Lower leg skin (tissue), 4 donors: ENCODE measurements around the gene BLOC1S4. TPM values are rescaled to one million over a fixed set of nuclear protein-coding genes. Genes with fewer than 3 reads are reported as not detected.

ENCODE experiments used
- DNase-seq, 2 donors: peaks; one replicate each; pipeline ENCODE4 v3.0.0-alpha.2; 2019; ENCODE audit warnings: low spot score in 2 of 2
- H3K4me3 ChIP-seq: fragments of 200-600 bp; sonication (generic); 2 replicates; pipeline ENCODE4 v1.5.1; 2017; ENCODE audit warnings: mild to moderate bottlenecking, low read depth; ENCODE audit not compliant: poor library complexity, severe bottlenecking
- CTCF ChIP-seq, 3 donors: fragments of 450-650 bp; IDR thresholded peaks; one replicate each; pipeline ENCODE4 v1.5.1; 2016; ENCODE audit warnings: antibody characterized with exemption in 3 of 3, mild to moderate bottlenecking in 3 of 3, moderate library complexity in 2 of 3
- POLR2A ChIP-seq, 2 donors: fragments of 450-650 bp; IDR thresholded peaks; one replicate each; pipeline ENCODE4 v1.6.1; 2016 to 2017; ENCODE audit warnings: antibody characterized with exemption in 2 of 2, mild to moderate bottlenecking in 1 of 2, moderate library complexity in 1 of 2
- WGBS, 2 donors: methylation state at CpG; one replicate each; pipeline ENCODE4 v1.1.5; 2018; 5-methylcytosine and 5-hydroxymethylcytosine counted together
- intact Hi-C: fragments of 100-400 bp; cut with DNase I; formaldehyde crosslinking; loops from one replicate; pipeline ENCODE4 v1.15.0; 2023; ENCODE audit warnings: low total_unique reads
- total RNA-seq, 4 donors: library from RNA; depleted of rRNA; stranded (reverse); fragments of >200 nt; gene quantifications; one replicate each; pipeline ENCODE4 v1.1.0, GENCODE V29; 2016

Gene BLOC1S4
- total RNA-seq, 4 donors from 2014 or later, result 17.9 to 24.3 (median 22.8) TPM

GRCh38 chr4:6763330-6763851 is 47.4 kb downstream of the BLOC1S4 start:
- TF ChIP-seq POLR2A (IDR thresholded peaks at IDR 0.05) (no peak), CTCF (IDR thresholded peaks at IDR 0.05) (no peak)
- WGBS, 2 donors, result 46 to 48% methylated on average over 16 of the region's 16 CpGs
- DNase-seq, result no peak
- intact Hi-C loops, result no loop called here
- no peak overlapping the region for H3K4me3 ChIP-seq

- 88 to 89% methylated on average over 11 of the region's 11 CpGs for WGBS, 2 donors
- intact Hi-C loops, result no loop called here
- H3K4me3 ChIP-seq, result no peak overlapping the region
- TF ChIP-seq POLR2A (IDR thresholded peaks at IDR 0.05), result no peak
- TF ChIP-seq CTCF (IDR thresholded peaks at IDR 0.05), result no peak
- no peak for DNase-seq
Observed at GRCh38 chr4:6764976-6765620, 49.1 kb downstream of the BLOC1S4 start.

GRCh38 chr4:6765703-6766102 is 49.7 kb downstream of the BLOC1S4 start:
- TF ChIP-seq POLR2A (IDR thresholded peaks at IDR 0.05) (no peak), CTCF (IDR thresholded peaks at IDR 0.05) (no peak)
- 89 to 96% methylated on average over 2 of the region's 2 CpGs for WGBS, 2 donors

More at GRCh38 chr4:6765703-6766102, 49.7 kb downstream of the BLOC1S4 start:
- no peak overlapping the region for H3K4me3 ChIP-seq
- intact Hi-C loops, result no loop called here
- no peak for DNase-seq

Other genes with a start within 250 kb of the BLOC1S4 start
- 10 to 100 TPM; 50.7 to 81.3 (median 62.0) TPM for gene PPP2R2C, start 243.6 kb upstream of the BLOC1S4 start, total RNA-seq
- 10 to 100 TPM; 14.1 to 33.7 (median 27.0) TPM for gene MAN2B2, start 141.0 kb upstream of the BLOC1S4 start, total RNA-seq
- 100 to 1,000 TPM; 136 to 234 (median 170) TPM for gene MRFAP1, start 75.5 kb upstream of the BLOC1S4 start, total RNA-seq
- 10 to 100 TPM in 3 of 4 donors, 1 to 10 TPM in 1; 5.3 to 43.7 (median 15.7) TPM for gene S100P, start 22.3 kb upstream of the BLOC1S4 start, total RNA-seq
- gene MRFAP1L1, start 6.3 kb upstream of the BLOC1S4 start, total RNA-seq, result 10 to 100 TPM; 52.8 to 73.8 (median 69.1) TPM
- 10 to 100 TPM; 19.2 to 52.1 (median 24.6) TPM for gene KIAA0232, start 66.6 kb downstream of the BLOC1S4 start, total RNA-seq
- gene TBC1D14, start 193.7 kb downstream of the BLOC1S4 start, total RNA-seq, result 100 to 1,000 TPM in 1 of 4 donors, 10 to 100 TPM in 3; 54.7 to 101 (median 73.3) TPM